ENCODE data around the gene MAEA. TPM values are rescaled to one million over a fixed set of nuclear protein-coding genes. Genes with fewer than 3 reads are reported as not detected.
A peak's percentile ranks its signal among the peaks of the same experiment; 100 is the strongest.
"Not testable (repeated sequence)": the region's sequence is repeated elsewhere in the genome, so short reads cannot be mapped to it uniquely, and the experiment has no call there.

Gene MAEA
- total RNA-seq, 5 donors from 2014 or later (not counting 1 experiment from before 2014, with no cell fraction given), result 62.3 to 114 (median 87.2) TPM

GRCh38 chr4:1330761-1331590, 41.3 kb downstream of the MAEA start:
- H3K4me1 Mint-ChIP-seq, result peaks cover 26 to 42% (median 37%) of the 10 kb centered on the region in 3 donors
- Histone ChIP-seq H3K27ac (ENCODE audit: low read length) (peak overlapping the region; percentile 83), H3K27me3 (replicated peaks in 1 of 2; ENCODE audit: control insufficient read depth in 2 of 2, extremely low read depth in 1 of 2, insufficient read depth in 2 of 2, low read length in 1 of 2) (no peaks in the 10 kb centered on the region), H3K4me3 (ENCODE audit: control insufficient read depth in 1 of 2, extremely low read depth in 1 of 2, low read length in 1 of 2) (peak overlapping the region; percentile 0 to 18), H3K4me1 (ENCODE audit: control insufficient read depth in 1 of 2, extremely low read depth in 1 of 2, insufficient read depth in 2 of 2, low read length in 2 of 2) (peaks cover 24 to 54% of the 10 kb centered on the region in 2 experiments), H3K36me3 (ENCODE audit: control insufficient read depth in 2 of 2, extremely low read depth in 1 of 2, insufficient read depth in 1 of 2, low read length in 1 of 2) (peaks cover 10 to 52% of the 10 kb centered on the region in 2 donors), H3K9me3 (no peaks in the 10 kb centered on the region)
- CTCF ChIA-PET, result no interaction called here
- no peaks in the 10 kb centered on the region for H3K27me3 Mint-ChIP-seq
- H3K27ac Mint-ChIP-seq, result peak overlapping the region; percentile 84 to 96
- H3K9me3 Mint-ChIP-seq, result no peaks in the 10 kb centered on the region
- peaks cover 25% of the 10 kb centered on the region for H3K36me3 Mint-ChIP-seq
- peak overlapping the region; percentile 43 to 71 (median 62) for H3K4me3 Mint-ChIP-seq
- DNase-seq, result peak; percentile 33 to 90 (median 65)
- WGBS (ENCODE audit: insufficient coverage), result 63% methylated on average over 20 of the region's 34 CpGs
- ATAC-seq (replicated peaks in 1 of 4), result peak; percentile 80 to 92 (median 88)
- POLR2A ChIA-PET, result interaction anchor here (0.6 kb wide), 2 partner anchors 15 to 129 kb away, joined by 3 to 9 read pairs; no protein-coding TSS in a partner anchor

DNA sequence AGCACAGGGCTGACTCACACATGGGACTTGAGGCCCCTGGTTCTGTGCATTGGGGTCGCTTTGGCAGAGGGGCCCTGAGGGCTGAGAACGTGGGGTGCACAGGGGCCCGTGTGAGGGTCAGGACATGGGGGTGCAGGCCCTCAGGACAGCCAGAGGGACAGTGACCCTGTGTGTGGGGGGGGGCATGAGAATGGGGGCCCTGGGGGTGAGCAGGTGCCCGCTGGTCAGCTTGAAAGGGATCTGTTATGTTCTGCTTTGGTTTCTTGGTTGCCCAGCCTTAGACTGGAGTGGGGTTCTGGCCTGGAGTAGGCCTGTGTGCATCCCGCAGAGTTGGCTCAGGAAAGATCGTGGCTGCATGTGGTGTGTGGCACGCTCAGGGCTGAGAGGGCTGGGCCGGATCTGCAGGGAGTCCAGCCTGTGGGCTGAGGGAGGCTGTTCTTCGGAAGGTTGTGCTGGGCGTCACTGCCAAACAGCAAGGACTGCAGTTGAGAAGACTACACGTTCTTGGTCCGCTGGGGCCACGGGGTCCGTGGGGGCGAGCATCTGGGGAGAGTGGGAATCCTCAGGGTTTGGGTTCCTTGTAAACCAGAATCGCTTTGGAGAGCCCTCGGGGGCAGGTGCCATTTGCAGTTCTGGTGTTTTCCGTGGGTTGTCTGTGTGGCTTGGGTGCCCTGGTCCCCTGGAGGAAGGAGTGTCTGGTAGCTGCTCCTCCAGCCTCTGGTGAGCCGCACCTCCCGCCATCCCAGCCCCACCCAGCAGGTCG, 42.1 kb downstream of the MAEA start:
- ChIA-PET CTCF (no interaction called here), POLR2A (no interaction called here)
- DNase-seq, result no peak
- peak overlapping the region; percentile 16 to 81 for H3K27ac Mint-ChIP-seq
- H3K27me3 ChIP-seq (replicated peaks in 1 of 2; ENCODE audit: control insufficient read depth in 2 of 2, extremely low read depth in 1 of 2, insufficient read depth in 2 of 2, low read length in 1 of 2), result no peaks in the 10 kb centered on the region
- WGBS (ENCODE audit: insufficient coverage), result 89% methylated on average over 17 of the region's 21 CpGs
- no peaks in the 10 kb centered on the region for H3K27me3 Mint-ChIP-seq
- no peaks in the 10 kb centered on the region for H3K9me3 Mint-ChIP-seq
- peak overlapping the region in 1 of 3 donors; percentile 71 for H3K4me3 Mint-ChIP-seq
- H3K4me3 ChIP-seq (ENCODE audit: control insufficient read depth in 1 of 2, extremely low read depth in 1 of 2, low read length in 1 of 2), result no peak overlapping the region
- no peak for ATAC-seq (replicated peaks in 1 of 4)
- H3K9me3 ChIP-seq, result no peaks in the 10 kb centered on the region
- H3K36me3 ChIP-seq (ENCODE audit: control insufficient read depth in 2 of 2, extremely low read depth in 1 of 2, insufficient read depth in 1 of 2, low read length in 1 of 2), result peaks cover 14 to 53% of the 10 kb centered on the region in 2 donors
- peaks cover 27% of the 10 kb centered on the region for H3K36me3 Mint-ChIP-seq
- H3K27ac ChIP-seq (ENCODE audit: low read length), result peak overlapping the region; percentile 83
- H3K4me1 ChIP-seq (ENCODE audit: control insufficient read depth in 1 of 2, extremely low read depth in 1 of 2, insufficient read depth in 2 of 2, low read length in 2 of 2), result peaks cover 24 to 52% of the 10 kb centered on the region in 2 experiments
- H3K4me1 Mint-ChIP-seq, result peaks cover 26 to 47% (median 39%) of the 10 kb centered on the region in 3 donors

- no peak overlapping the region for H3K4me3 ChIP-seq (ENCODE audit: control insufficient read depth in 1 of 2, extremely low read depth in 1 of 2, low read length in 1 of 2)
- ATAC-seq (replicated peaks in 1 of 4), result no peak
- Mint-ChIP-seq H3K4me3 (no peak overlapping the region), H3K27ac (no peak overlapping the region), H3K27me3 (no peaks in the 10 kb centered on the region), H3K9me3 (no peaks in the 10 kb centered on the region), H3K36me3 (peaks cover 37% of the 10 kb centered on the region), H3K4me1 (peaks cover 26 to 55% (median 48%) of the 10 kb centered on the region in 3 donors)
- H3K27ac ChIP-seq (ENCODE audit: low read length), result no peak overlapping the region
- no peak for DNase-seq
- ChIA-PET CTCF (no interaction called here), POLR2A (no interaction called here)
- H3K36me3 ChIP-seq (ENCODE audit: control insufficient read depth in 2 of 2, extremely low read depth in 1 of 2, insufficient read depth in 1 of 2, low read length in 1 of 2), result peaks cover 19 to 56% of the 10 kb centered on the region in 2 donors
- H3K27me3 ChIP-seq (replicated peaks in 1 of 2; ENCODE audit: control insufficient read depth in 2 of 2, extremely low read depth in 1 of 2, insufficient read depth in 2 of 2, low read length in 1 of 2), result no peaks in the 10 kb centered on the region
- no peaks in the 10 kb centered on the region for H3K9me3 ChIP-seq
- H3K4me1 ChIP-seq (ENCODE audit: control insufficient read depth in 1 of 2, extremely low read depth in 1 of 2, insufficient read depth in 2 of 2, low read length in 2 of 2), result peaks cover 24 to 52% of the 10 kb centered on the region in 2 experiments
- 99% methylated on average over 10 of the region's 13 CpGs for WGBS (ENCODE audit: insufficient coverage)
Observed at GRCh38 chr4:1332686-1333085, 43.0 kb downstream of the MAEA start.

GRCh38 chr4:1333256-1333655, 43.6 kb downstream of the MAEA start:
- Mint-ChIP-seq H3K27ac (no peak overlapping the region), H3K36me3 (peaks cover 39% of the 10 kb centered on the region), H3K27me3 (no peaks in the 10 kb centered on the region), H3K4me3 (no peak overlapping the region), H3K9me3 (no peaks in the 10 kb centered on the region), H3K4me1 (peaks cover 26 to 58% (median 51%) of the 10 kb centered on the region in 3 donors)
- H3K4me1 ChIP-seq (ENCODE audit: control insufficient read depth in 1 of 2, extremely low read depth in 1 of 2, insufficient read depth in 2 of 2, low read length in 2 of 2), result peaks cover 24 to 46% of the 10 kb centered on the region in 2 experiments
- CTCF ChIA-PET, result no interaction called here
- H3K9me3 ChIP-seq, result no peaks in the 10 kb centered on the region
- H3K36me3 ChIP-seq (ENCODE audit: control insufficient read depth in 2 of 2, extremely low read depth in 1 of 2, insufficient read depth in 1 of 2, low read length in 1 of 2), result peaks cover 21 to 56% of the 10 kb centered on the region in 2 donors
- ATAC-seq (replicated peaks in 1 of 4) (no peak), DNase-seq (no peak)
- H3K27me3 ChIP-seq (replicated peaks in 1 of 2; ENCODE audit: control insufficient read depth in 2 of 2, extremely low read depth in 1 of 2, insufficient read depth in 2 of 2, low read length in 1 of 2), result no peaks in the 10 kb centered on the region
- H3K27ac ChIP-seq (ENCODE audit: low read length), result no peak overlapping the region
- POLR2A ChIA-PET, result no interaction called here
- H3K4me3 ChIP-seq (ENCODE audit: control insufficient read depth in 1 of 2, extremely low read depth in 1 of 2, low read length in 1 of 2), result no peak overlapping the region
- WGBS (ENCODE audit: insufficient coverage), result 100% methylated on average over 2 of the region's 8 CpGs

- CTCF ChIA-PET, result not testable (repeated sequence)
Observed at GRCh38 chr4:1333851-1334578, 44.3 kb downstream of the MAEA start.

GRCh38 chr4:1334579-1334895, 44.8 kb downstream of the MAEA start:
- Histone ChIP-seq H3K4me1 (ENCODE audit: control insufficient read depth in 1 of 2, extremely low read depth in 1 of 2, insufficient read depth in 2 of 2, low read length in 2 of 2) (peaks cover 16 to 33% of the 10 kb centered on the region in 2 experiments), H3K9me3 (no peaks in the 10 kb centered on the region), H3K4me3 (ENCODE audit: control insufficient read depth in 1 of 2, extremely low read depth in 1 of 2, low read length in 1 of 2) (no peak overlapping the region), H3K36me3 (ENCODE audit: control insufficient read depth in 2 of 2, extremely low read depth in 1 of 2, insufficient read depth in 1 of 2, low read length in 1 of 2) (peaks cover 29 to 56% of the 10 kb centered on the region in 2 donors), H3K27ac (ENCODE audit: low read length) (no peak overlapping the region), H3K27me3 (replicated peaks in 1 of 2; ENCODE audit: control insufficient read depth in 2 of 2, extremely low read depth in 1 of 2, insufficient read depth in 2 of 2, low read length in 1 of 2) (no peaks in the 10 kb centered on the region)
- WGBS (ENCODE audit: insufficient coverage), result 90% methylated on average over 6 of the region's 6 CpGs
- ChIA-PET CTCF (no interaction called here), POLR2A (no interaction called here)
- peaks cover 19 to 53% (median 42%) of the 10 kb centered on the region in 3 donors for H3K4me1 Mint-ChIP-seq
- peaks cover 41% of the 10 kb centered on the region for H3K36me3 Mint-ChIP-seq
- no peak overlapping the region for H3K4me3 Mint-ChIP-seq
- no peaks in the 10 kb centered on the region for H3K9me3 Mint-ChIP-seq
- no peaks in the 10 kb centered on the region for H3K27me3 Mint-ChIP-seq
- no peak for DNase-seq
- peak overlapping the region in 1 of 2 donors; percentile 71 for H3K27ac Mint-ChIP-seq
- no peak for ATAC-seq (replicated peaks in 1 of 4)

More at GRCh38 chr4:1333851-1334578, 44.3 kb downstream of the MAEA start:
- 88% methylated on average over 1 of the region's 12 CpGs for WGBS (ENCODE audit: insufficient coverage)
- H3K9me3 Mint-ChIP-seq; ATAC-seq (replicated peaks in 1 of 4); DNase-seq; H3K27me3 Mint-ChIP-seq; H3K9me3 ChIP-seq; H3K27ac ChIP-seq (ENCODE audit: low read length); H3K4me3 ChIP-seq (ENCODE audit: control insufficient read depth in 1 of 2, extremely low read depth in 1 of 2, low read length in 1 of 2); H3K27me3 ChIP-seq (replicated peaks in 1 of 2; ENCODE audit: control insufficient read depth in 2 of 2, extremely low read depth in 1 of 2, insufficient read depth in 2 of 2, low read length in 1 of 2); POLR2A ChIA-PET; H3K4me3 Mint-ChIP-seq: not testable (repeated sequence)
- Histone ChIP-seq H3K4me1 (ENCODE audit: control insufficient read depth in 1 of 2, extremely low read depth in 1 of 2, insufficient read depth in 2 of 2, low read length in 2 of 2) (peaks cover 21 to 38% of the 10 kb centered on the region in 2 experiments), H3K36me3 (ENCODE audit: control insufficient read depth in 2 of 2, extremely low read depth in 1 of 2, insufficient read depth in 1 of 2, low read length in 1 of 2) (peaks cover 24 to 56% of the 10 kb centered on the region in 2 donors)
- H3K27ac Mint-ChIP-seq, result peak overlapping the region in 1 of 2 donors; percentile 49
- H3K4me1 Mint-ChIP-seq, result peaks cover 25 to 57% (median 48%) of the 10 kb centered on the region in 3 donors
- H3K36me3 Mint-ChIP-seq, result peaks cover 42% of the 10 kb centered on the region

Measured in T-cell (primary cell).